ENCODE data around the gene SIPA1L2.

The SIPA1L2 gene, protein sequence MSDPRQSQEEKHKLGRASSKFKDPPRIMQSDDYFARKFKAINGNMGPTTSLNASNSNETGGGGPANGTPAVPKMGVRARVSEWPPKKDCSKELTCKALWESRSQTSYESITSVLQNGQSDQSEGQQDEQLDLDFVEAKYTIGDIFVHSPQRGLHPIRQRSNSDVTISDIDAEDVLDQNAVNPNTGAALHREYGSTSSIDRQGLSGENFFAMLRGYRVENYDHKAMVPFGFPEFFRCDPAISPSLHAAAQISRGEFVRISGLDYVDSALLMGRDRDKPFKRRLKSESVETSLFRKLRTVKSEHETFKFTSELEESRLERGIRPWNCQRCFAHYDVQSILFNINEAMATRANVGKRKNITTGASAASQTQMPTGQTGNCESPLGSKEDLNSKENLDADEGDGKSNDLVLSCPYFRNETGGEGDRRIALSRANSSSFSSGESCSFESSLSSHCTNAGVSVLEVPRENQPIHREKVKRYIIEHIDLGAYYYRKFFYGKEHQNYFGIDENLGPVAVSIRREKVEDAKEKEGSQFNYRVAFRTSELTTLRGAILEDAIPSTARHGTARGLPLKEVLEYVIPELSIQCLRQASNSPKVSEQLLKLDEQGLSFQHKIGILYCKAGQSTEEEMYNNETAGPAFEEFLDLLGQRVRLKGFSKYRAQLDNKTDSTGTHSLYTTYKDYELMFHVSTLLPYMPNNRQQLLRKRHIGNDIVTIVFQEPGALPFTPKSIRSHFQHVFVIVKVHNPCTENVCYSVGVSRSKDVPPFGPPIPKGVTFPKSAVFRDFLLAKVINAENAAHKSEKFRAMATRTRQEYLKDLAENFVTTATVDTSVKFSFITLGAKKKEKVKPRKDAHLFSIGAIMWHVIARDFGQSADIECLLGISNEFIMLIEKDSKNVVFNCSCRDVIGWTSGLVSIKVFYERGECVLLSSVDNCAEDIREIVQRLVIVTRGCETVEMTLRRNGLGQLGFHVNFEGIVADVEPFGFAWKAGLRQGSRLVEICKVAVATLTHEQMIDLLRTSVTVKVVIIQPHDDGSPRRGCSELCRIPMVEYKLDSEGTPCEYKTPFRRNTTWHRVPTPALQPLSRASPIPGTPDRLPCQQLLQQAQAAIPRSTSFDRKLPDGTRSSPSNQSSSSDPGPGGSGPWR (N-terminal part only)

GRCh38 chr1:232630047-232630893, at the start of gene SIPA1L2:
SIPA1L2 (minus strand) TSS chr1:232630133; CDS start chr1:232515339, 114,794 bp downstream.
- Mint-ChIP-seq H3K27ac (peak within 1 kb of the TSS; percentile 82), H3K4me1 (ENCODE audit: low read depth) (peaks cover 31% of the 10 kb centered on the region), H3K9me3 (ENCODE audit: low read depth) (no peaks in the 10 kb centered on the region), H3K4me3 (peak within 1 kb of the TSS; percentile 92), H3K36me3 (no peaks in the 10 kb centered on the region), H3K27me3 (peaks cover 20% of the 10 kb centered on the region)

- Mint-ChIP-seq H3K4me3 (no peak overlapping the region), H3K9me3 (ENCODE audit: low read depth) (no peaks in the 10 kb centered on the region), H3K4me1 (ENCODE audit: low read depth) (no peaks in the 10 kb centered on the region), H3K27me3 (peaks cover 2% of the 10 kb centered on the region), H3K36me3 (no peaks in the 10 kb centered on the region), H3K27ac (no peak overlapping the region)
Observed at GRCh38 chr1:232678185-232678886, 48.4 kb upstream of the SIPA1L2 start.

DNA sequence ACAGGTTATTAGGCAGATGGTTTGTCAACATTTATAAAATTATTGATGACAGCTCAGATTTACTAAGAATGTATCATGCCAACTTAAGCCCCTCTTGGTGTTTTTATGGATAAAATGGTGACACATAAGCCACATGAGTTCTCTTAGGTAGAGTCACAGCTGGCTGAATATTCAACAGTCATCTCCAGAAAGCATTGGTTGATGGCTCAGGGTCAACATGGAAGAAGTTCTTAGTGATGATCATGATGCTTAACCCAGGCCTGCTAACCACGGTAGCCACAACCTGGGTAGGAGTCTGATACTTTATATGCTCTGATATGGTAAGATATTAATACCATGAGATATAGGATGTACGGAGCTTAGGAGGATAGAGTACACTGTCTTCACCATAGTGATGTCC, 46.4 kb upstream of the SIPA1L2 start:
- no peaks in the 10 kb centered on the region for H3K4me1 Mint-ChIP-seq (ENCODE audit: low read depth)
- H3K27me3 Mint-ChIP-seq, result peaks cover 3% of the 10 kb centered on the region
- H3K4me3 Mint-ChIP-seq, result no peak overlapping the region

DNA sequence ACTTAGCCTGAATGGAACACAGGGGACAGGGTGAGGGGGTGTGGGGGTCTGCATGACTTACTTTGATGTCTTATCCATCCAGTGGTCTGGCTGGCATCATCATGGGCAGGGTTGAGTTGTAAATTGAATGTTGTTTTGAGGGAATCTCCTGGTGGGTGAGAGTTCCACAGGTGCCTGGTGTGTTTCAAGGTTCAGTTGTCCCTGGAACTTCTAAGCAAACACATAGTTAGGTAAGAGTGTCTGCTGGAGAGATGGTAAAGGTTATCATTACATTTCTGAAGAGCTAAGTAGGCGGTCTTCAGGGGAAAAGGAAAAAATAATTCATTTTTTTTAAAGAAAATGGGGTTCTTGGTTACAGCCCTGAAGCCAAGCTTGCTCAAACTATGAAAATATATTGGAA, 46.0 kb upstream of the SIPA1L2 start:
- H3K27me3 Mint-ChIP-seq, result peaks cover 6% of the 10 kb centered on the region
- no peaks in the 10 kb centered on the region for H3K9me3 Mint-ChIP-seq (ENCODE audit: low read depth)
- H3K4me3 Mint-ChIP-seq, result no peak overlapping the region
- no peaks in the 10 kb centered on the region for H3K36me3 Mint-ChIP-seq
- H3K4me1 Mint-ChIP-seq (ENCODE audit: low read depth), result no peaks in the 10 kb centered on the region
- H3K27ac Mint-ChIP-seq, result no peak overlapping the region

More for the DNA sequence above, 46.4 kb upstream of the SIPA1L2 start:
- Mint-ChIP-seq H3K9me3 (ENCODE audit: low read depth) (no peaks in the 10 kb centered on the region), H3K36me3 (no peaks in the 10 kb centered on the region), H3K27ac (no peak overlapping the region)

GRCh38 chr1:232675260-232675659, 45.3 kb upstream of the SIPA1L2 start:
- H3K9me3 Mint-ChIP-seq (ENCODE audit: low read depth), result no peaks in the 10 kb centered on the region
- no peak overlapping the region for H3K27ac Mint-ChIP-seq
- no peaks in the 10 kb centered on the region for H3K36me3 Mint-ChIP-seq
- peaks cover 6% of the 10 kb centered on the region for H3K27me3 Mint-ChIP-seq
- no peaks in the 10 kb centered on the region for H3K4me1 Mint-ChIP-seq (ENCODE audit: low read depth)
- H3K4me3 Mint-ChIP-seq, result no peak overlapping the region

- Mint-ChIP-seq H3K4me3 (no peak overlapping the region), H3K27me3 (peaks cover 6% of the 10 kb centered on the region), H3K27ac (no peak overlapping the region), H3K4me1 (ENCODE audit: low read depth) (no peaks in the 10 kb centered on the region), H3K36me3 (no peaks in the 10 kb centered on the region), H3K9me3 (ENCODE audit: low read depth) (no peaks in the 10 kb centered on the region)
Observed at GRCh38 chr1:232673256-232673655, 43.3 kb upstream of the SIPA1L2 start.

GRCh38 chr1:232669981-232670747, 40.2 kb upstream of the SIPA1L2 start:
- Mint-ChIP-seq H3K27ac (no peak overlapping the region), H3K27me3 (peaks cover 6% of the 10 kb centered on the region), H3K9me3 (ENCODE audit: low read depth) (no peaks in the 10 kb centered on the region), H3K36me3 (no peaks in the 10 kb centered on the region), H3K4me3 (no peak overlapping the region), H3K4me1 (ENCODE audit: low read depth) (peaks cover 6% of the 10 kb centered on the region)

- Mint-ChIP-seq H3K4me3 (no peak overlapping the region), H3K27ac (no peak overlapping the region), H3K4me1 (ENCODE audit: low read depth) (peaks cover 6% of the 10 kb centered on the region), H3K27me3 (peaks cover 5% of the 10 kb centered on the region), H3K9me3 (ENCODE audit: low read depth) (no peaks in the 10 kb centered on the region), H3K36me3 (no peaks in the 10 kb centered on the region)
Observed at GRCh38 chr1:232667778-232668165, 37.8 kb upstream of the SIPA1L2 start.

GRCh38 chr1:232667094-232667777, 37.3 kb upstream of the SIPA1L2 start:
- no peak overlapping the region for H3K27ac Mint-ChIP-seq
- H3K9me3 Mint-ChIP-seq (ENCODE audit: low read depth), result no peaks in the 10 kb centered on the region
- peaks cover 5% of the 10 kb centered on the region for H3K27me3 Mint-ChIP-seq
- H3K4me1 Mint-ChIP-seq (ENCODE audit: low read depth), result peaks cover 6% of the 10 kb centered on the region
- H3K36me3 Mint-ChIP-seq, result no peaks in the 10 kb centered on the region
- H3K4me3 Mint-ChIP-seq, result no peak overlapping the region

GRCh38 chr1:232664844-232665777, 35.2 kb upstream of the SIPA1L2 start:
- no peak overlapping the region for H3K27ac Mint-ChIP-seq
- H3K4me1 Mint-ChIP-seq (ENCODE audit: low read depth), result peaks cover 6% of the 10 kb centered on the region
- H3K36me3 Mint-ChIP-seq, result no peaks in the 10 kb centered on the region
- peaks cover 5% of the 10 kb centered on the region for H3K27me3 Mint-ChIP-seq
- H3K4me3 Mint-ChIP-seq, result no peak overlapping the region
- no peaks in the 10 kb centered on the region for H3K9me3 Mint-ChIP-seq (ENCODE audit: low read depth)

- Mint-ChIP-seq H3K27ac (no peak overlapping the region), H3K9me3 (ENCODE audit: low read depth) (no peaks in the 10 kb centered on the region), H3K36me3 (no peaks in the 10 kb centered on the region), H3K27me3 (peaks cover 5% of the 10 kb centered on the region), H3K4me1 (ENCODE audit: low read depth) (peaks cover 6% of the 10 kb centered on the region), H3K4me3 (no peak overlapping the region)
Observed at GRCh38 chr1:232662910-232663309, 33.0 kb upstream of the SIPA1L2 start.

GRCh38 chr1:232658386-232658785, 28.5 kb upstream of the SIPA1L2 start:
- Mint-ChIP-seq H3K4me3 (no peak overlapping the region), H3K27ac (no peak overlapping the region), H3K4me1 (ENCODE audit: low read depth) (peaks cover 1% of the 10 kb centered on the region), H3K9me3 (ENCODE audit: low read depth) (no peaks in the 10 kb centered on the region), H3K27me3 (peaks cover 12% of the 10 kb centered on the region), H3K36me3 (no peaks in the 10 kb centered on the region)
